Astrocyte (in vitro differentiated cells and primary cell): ENCODE measurements around the gene CAT.

Source experiments
- CTCF ChIP-seq: IDR thresholded peaks from 2 replicates; pipeline ENCODE4 v1.5.1; 2011; ENCODE audit warnings: low read depth, mild to moderate bottlenecking, inconsistent platforms, low read length, moderate library complexity; ENCODE audit not compliant: insufficient read depth
- EZH2 ChIP-seq: IDR thresholded peaks from 2 replicates; pipeline ENCODE4 v1.6.1; 2012; ENCODE audit warnings: mild to moderate bottlenecking, low read length, inconsistent platforms; ENCODE audit not compliant: insufficient read depth

GRCh38 chr11:34395916-34396550, 42.7 kb upstream of the CAT start:
- TF ChIP-seq CTCF = no peak
- no peak for TF ChIP-seq EZH2
